Chondrocyte (in vitro differentiated cells): Measurements from ENCODE around the gene TMC5. TPM values are rescaled to one million over a fixed set of nuclear protein-coding genes. Genes with fewer than 3 reads are reported as not detected.

ENCODE experiments used
- DNase-seq: peaks from one replicate; pipeline ENCODE4 v3.0.0; 2021; ENCODE audit warnings: mixed read lengths, low spot score
- H3K27ac Mint-ChIP-seq: one replicate; pipeline ENCODE4 v1.8.0; 2021; ENCODE audit warnings: mild to moderate bottlenecking, moderate library complexity, mixed read lengths; ENCODE audit not compliant: unreplicated experiment
- H3K27me3 Mint-ChIP-seq: 2 replicates; pipeline ENCODE4 v1.8.0; 2021; ENCODE audit warnings: low read depth, mixed read lengths
- H3K36me3 Mint-ChIP-seq: 2 replicates; pipeline ENCODE4 v1.8.0; 2021; ENCODE audit warnings: low read depth, mixed read lengths
- H3K4me1 Mint-ChIP-seq: 2 replicates; pipeline ENCODE4 v1.8.0; 2021; ENCODE audit warnings: low read depth, mild to moderate bottlenecking, mixed read lengths
- H3K4me3 Mint-ChIP-seq: one replicate; pipeline ENCODE4 v1.8.0; 2021; ENCODE audit warnings: mild to moderate bottlenecking, moderate library complexity, mixed read lengths; ENCODE audit not compliant: unreplicated experiment
- H3K9me3 Mint-ChIP-seq: 2 replicates; pipeline ENCODE4 v1.8.0; 2021; ENCODE audit warnings: low read depth, mixed read lengths
- CTCF ChIP-seq: fragments of 200-600 bp; sonication (generic); IDR thresholded peaks from 2 replicates; pipeline ENCODE4 v1.5.0; 2021; ENCODE audit warnings: antibody characterized with exemption, mild to moderate bottlenecking, moderate library complexity
- total RNA-seq: library from RNA; stranded (reverse); gene quantifications from 3 replicates; pipeline ENCODE4 v1.2.1, GENCODE V29; 2021

Gene TMC5
- total RNA-seq, 1 donor from 2014 or later: not detected

GRCh38 chr16:19513377-19514053 is 95.8 kb downstream of the TMC5 start:
- Mint-ChIP-seq H3K27me3 (no peaks in the 10 kb centered on the region), H3K27ac (no peak overlapping the region), H3K36me3 (peaks cover 30% of the 10 kb centered on the region), H3K9me3 (peaks cover 4% of the 10 kb centered on the region), H3K4me3 (no peak overlapping the region), H3K4me1 (peaks cover 14% of the 10 kb centered on the region)
- TF ChIP-seq CTCF: no peak
- DNase-seq: no peak

DNA sequence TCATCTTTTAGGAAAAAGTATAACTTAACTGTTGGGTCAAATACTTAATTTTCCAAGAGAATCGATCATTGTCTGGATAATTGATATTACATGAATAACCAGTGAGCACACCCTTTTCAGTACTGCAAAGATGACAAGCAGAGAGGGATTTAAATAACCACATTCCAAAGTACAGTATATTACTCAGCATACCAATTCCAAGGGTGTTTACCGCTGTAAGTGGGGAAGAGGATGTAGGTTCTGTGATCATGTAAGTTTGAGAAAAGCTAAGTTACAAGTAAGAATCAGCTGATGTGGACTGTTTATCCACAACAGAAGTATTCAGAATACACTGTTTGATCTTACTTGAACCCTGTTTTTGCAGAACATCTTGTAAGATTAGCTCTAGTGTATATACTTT is 98.1 kb downstream of the TMC5 start:
- Mint-ChIP-seq H3K36me3 (peaks cover 30% of the 10 kb centered on the region), H3K27me3 (no peaks in the 10 kb centered on the region), H3K9me3 (peaks cover 4% of the 10 kb centered on the region), H3K4me3 (no peak overlapping the region), H3K27ac (no peak overlapping the region), H3K4me1 (peaks cover 28% of the 10 kb centered on the region)
- DNase-seq: no peak
- no peak for TF ChIP-seq CTCF

GRCh38 chr16:19517424-19518089 is 99.9 kb downstream of the TMC5 start:
- DNase-seq: no peak
- Mint-ChIP-seq H3K27me3 (no peaks in the 10 kb centered on the region), H3K4me3 (no peak overlapping the region), H3K9me3 (peaks cover 3% of the 10 kb centered on the region), H3K27ac (no peak overlapping the region), H3K4me1 (peaks cover 40% of the 10 kb centered on the region), H3K36me3 (peaks cover 26% of the 10 kb centered on the region)
- no peak for TF ChIP-seq CTCF

GRCh38 chr16:19518388-19518787 is 100.7 kb downstream of the TMC5 start:
- DNase-seq: no peak
- Mint-ChIP-seq H3K4me1 (peaks cover 40% of the 10 kb centered on the region), H3K36me3 (peaks cover 18% of the 10 kb centered on the region), H3K27me3 (no peaks in the 10 kb centered on the region), H3K9me3 (no peaks in the 10 kb centered on the region), H3K27ac (no peak overlapping the region), H3K4me3 (no peak overlapping the region)
- TF ChIP-seq CTCF: no peak

DNA sequence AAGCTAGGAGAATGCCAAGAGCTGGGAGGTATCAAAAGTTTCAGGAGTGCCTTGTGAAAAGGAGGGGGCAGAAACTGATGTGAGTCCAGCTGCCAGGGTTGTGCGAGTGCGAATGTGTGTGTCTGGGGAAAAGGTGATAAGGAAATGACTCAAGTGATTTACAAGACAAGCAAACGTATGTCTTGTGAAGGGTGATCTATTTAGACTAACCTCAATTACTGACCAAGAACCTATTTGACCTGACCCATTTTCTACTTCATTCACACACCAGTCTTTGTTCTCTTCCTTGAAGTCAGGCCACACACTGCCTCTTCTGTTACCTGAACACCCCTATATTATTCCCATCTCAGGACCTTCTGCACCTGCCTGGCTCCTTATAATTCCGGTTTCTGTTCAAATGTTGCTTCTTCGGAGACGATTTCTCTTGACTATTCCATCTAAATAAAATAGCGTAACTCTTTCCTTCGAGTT is 103.2 kb downstream of the TMC5 start:
- Mint-ChIP-seq H3K4me3 (peak overlapping the region; percentile 89), H3K27ac (peak overlapping the region; percentile 95), H3K36me3 (peaks cover 8% of the 10 kb centered on the region), H3K9me3 (no peaks in the 10 kb centered on the region), H3K27me3 (no peaks in the 10 kb centered on the region), H3K4me1 (peaks cover 54% of the 10 kb centered on the region)
- TF ChIP-seq CTCF: no peak
- no peak for DNase-seq
